HepG2 (cell line): ENCODE data around the gene GGNBP2. TPM values are rescaled to one million over a fixed set of nuclear protein-coding genes. Genes with fewer than 3 reads are reported as not detected.

ENCODE experiments used
- AKAP8 ChIP-seq: sonication (generic); formaldehyde crosslinking; IDR thresholded peaks from 2 replicates; pipeline ENCODE4 v1.5.1; 2020; ENCODE audit warnings: mild to moderate bottlenecking, missing genetic modification reagents
- ATF1 ChIP-seq: IDR thresholded peaks from 2 replicates; pipeline ENCODE4 v1.6.1; 2016; ENCODE audit warnings: mild to moderate bottlenecking, control low read depth
- GPN1 ChIP-seq: sonication (generic); formaldehyde crosslinking; IDR thresholded peaks from 2 replicates; pipeline ENCODE4 v1.5.1; 2020; ENCODE audit warnings: missing genetic modification reagents, borderline replicate concordance
- HDAC6 ChIP-seq: fragments of 200-600 bp; sonication (generic); IDR thresholded peaks from 2 replicates; pipeline ENCODE4 v1.7.0; 2017; ENCODE audit warnings: mild to moderate bottlenecking, antibody characterized with exemption, low read length, low read depth
- HOXA7 ChIP-seq: sonication (generic); formaldehyde crosslinking; IDR thresholded peaks from 2 replicates; pipeline ENCODE4 v1.8.1; 2022; ENCODE audit warnings: mild to moderate bottlenecking, missing genetic modification reagents, moderate library complexity
- IRF2 ChIP-seq: IDR thresholded peaks from 2 replicates; pipeline ENCODE4 v1.6.1; 2018; ENCODE audit warnings: missing genetic modification reagents, missing compliant biosample characterization
- JUN ChIP-seq: sonication (generic); formaldehyde crosslinking; IDR thresholded peaks from 2 replicates; pipeline ENCODE4 v1.4.0; 2020; ENCODE audit warnings: mild to moderate bottlenecking, missing genetic modification reagents
- MTF2 ChIP-seq: sonication (generic); formaldehyde crosslinking; IDR thresholded peaks from 2 replicates; pipeline ENCODE4 v1.5.0; 2020; ENCODE audit warnings: missing genetic modification reagents, borderline replicate concordance
- NFIB ChIP-seq: sonication (generic); formaldehyde crosslinking; IDR thresholded peaks from 2 replicates; pipeline ENCODE4 v1.9.0; 2021; ENCODE audit warnings: missing genetic modification reagents, mild to moderate bottlenecking, borderline replicate concordance
- NFKBIZ ChIP-seq: IDR thresholded peaks from 2 replicates; pipeline ENCODE4 v1.6.1; 2018; ENCODE audit warnings: missing genetic modification reagents, missing compliant biosample characterization
- REXO4 ChIP-seq: sonication (generic); formaldehyde crosslinking; IDR thresholded peaks from 2 replicates; pipeline ENCODE4 v1.8.0; 2022; ENCODE audit warnings: missing genetic modification reagents, mild to moderate bottlenecking, borderline replicate concordance
- SRSF1 ChIP-seq: fragments of 200-400 bp; formaldehyde crosslinking; optimal IDR thresholded peaks from 2 replicates; pipeline ENCODE3; 2017; ENCODE audit warnings: mild to moderate bottlenecking, low read depth, low read length, moderate library complexity
- ZNF24 ChIP-seq: fragments of 450-650 bp; IDR thresholded peaks from 2 replicates; pipeline ENCODE4 v1.6.1; 2017; ENCODE audit warnings: antibody characterized with exemption, mild to moderate bottlenecking
- ZNF333 ChIP-seq: sonication (generic); formaldehyde crosslinking; IDR thresholded peaks from 2 replicates; pipeline ENCODE4 v1.4.0; 2020; ENCODE audit warnings: mild to moderate bottlenecking, missing genetic modification reagents, borderline replicate concordance
- ZNF335 ChIP-seq: sonication (generic); formaldehyde crosslinking; IDR thresholded peaks from 2 replicates; pipeline ENCODE4 v1.4.0; 2020; ENCODE audit warnings: missing genetic modification reagents
- ZNF615 ChIP-seq: sonication (generic); formaldehyde crosslinking; IDR thresholded peaks from 2 replicates; pipeline ENCODE4 v1.5.0; 2020; ENCODE audit warnings: mild to moderate bottlenecking, missing genetic modification reagents, borderline replicate concordance
- polyA plus RNA-seq, 8 experiments: library from polyadenylated mRNA; depleted of rRNA in 3 of 8; stranded (reverse) in 7 of 8; unstranded in 1 of 8; fragments of >200 nt; fragmentation: Illumina TruSeq in 4 of 8; extraction: Trizol in 4 of 8; gene quantifications; 2 replicates each; pipeline versions ENCODE4 v1.2.1 to v1.2.3, GENCODE V29; 2011 to 2016; ENCODE audit warnings: low read depth in 4 of 8, missing spikeins in 1 of 8, mixed read lengths in 1 of 8; ENCODE audit not compliant: insufficient read depth in 1 of 8
- total RNA-seq, 5 experiments: library from RNA; depleted of rRNA; stranded (reverse); fragments of >200 nt; fragmentation: Illumina TruSeq; extraction: Trizol; gene quantifications; 2 replicates each; pipeline ENCODE4 v1.2.3, GENCODE V29; 2016; ENCODE audit warnings: low read depth in 1 of 5
- TF ChIP-seq, protein P1 (sequence below): IDR thresholded peaks from 2 replicates; pipeline ENCODE4 v1.6.1; 2016
- TF ChIP-seq, protein P2 (sequence below): sonication (generic); formaldehyde crosslinking; IDR thresholded peaks from 2 replicates; pipeline ENCODE4 v1.4.0; 2020; ENCODE audit warnings: missing genetic modification reagents, low read depth, mild to moderate bottlenecking, borderline replicate concordance
- TF ChIP-seq, protein P3 (sequence below): sonication (generic); formaldehyde crosslinking; IDR thresholded peaks from 2 replicates; pipeline ENCODE4 v1.8.0; 2022; ENCODE audit warnings: low read depth, missing genetic modification reagents
- TF ChIP-seq, protein P4 (sequence below): sonication (generic); formaldehyde crosslinking; IDR thresholded peaks from 2 replicates; pipeline ENCODE4 v1.8.0; 2022; ENCODE audit warnings: mild to moderate bottlenecking, missing genetic modification reagents, moderate library complexity
- TF ChIP-seq, protein P5 (sequence below): sonication (generic); formaldehyde crosslinking; IDR thresholded peaks from 2 replicates; pipeline ENCODE4 v1.5.0; 2020; ENCODE audit warnings: missing genetic modification reagents, mild to moderate bottlenecking, borderline replicate concordance

The GGNBP2 gene
- total and polyA plus RNA-seq, 2 of the 13 experiments (the other 11 are each of a cell fraction or from before 2014, with no cell fraction given): 53.3 to 84.2 TPM

DNA sequence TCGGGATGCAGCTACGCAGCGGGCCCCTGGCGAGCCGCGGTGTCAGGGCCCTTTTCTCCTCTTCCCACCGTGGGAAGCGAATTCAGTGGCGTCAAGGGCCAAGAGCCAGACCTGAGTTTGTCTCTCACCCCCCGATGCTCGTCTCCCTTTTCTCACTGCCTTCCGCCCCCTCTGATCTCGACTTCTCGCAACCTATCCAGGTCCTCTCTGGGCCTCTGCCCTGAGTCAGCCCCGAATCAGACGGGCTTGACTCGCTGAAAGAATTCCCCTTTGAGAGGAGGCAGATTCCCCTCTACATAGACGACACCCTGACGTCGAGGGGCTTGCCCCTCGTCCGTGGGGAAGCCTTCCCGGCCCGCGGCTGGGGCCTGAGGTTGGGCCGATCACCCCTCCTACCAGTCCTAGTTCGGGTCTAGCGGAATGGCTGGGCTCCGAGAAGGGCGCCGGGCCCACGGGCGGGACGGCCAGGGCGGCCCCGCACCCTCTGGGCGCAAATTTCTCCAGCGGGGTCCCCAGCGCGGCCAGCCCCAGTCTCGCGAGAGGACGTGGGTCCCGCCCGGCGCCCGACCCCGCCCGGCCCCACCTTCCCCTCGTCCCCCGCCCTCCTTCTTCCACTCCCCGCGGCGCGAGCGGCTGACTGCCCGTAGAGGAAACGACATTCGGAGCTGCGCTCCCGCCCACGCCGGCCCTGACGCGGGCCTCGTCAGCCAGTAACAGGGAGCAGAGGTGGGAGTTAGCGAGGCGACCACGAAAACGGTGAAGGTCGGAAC is at the start of gene GGNBP2 (continued):
- TF ChIP-seq JUN (no peak), MTF2 (CRISPR knock-in tag) (no peak), GPN1 (CRISPR knock-in tag) (no peak), ZNF24 (no peak), NFIB (no peak), IRF2 (CRISPR knock-in tag) (peak; percentile 52; the same call in 1 of the 2 replicates), HOXA7 (CRISPR knock-in tag) (no peak), REXO4 (no peak), ZNF615 (CRISPR knock-in tag) (no peak; the same call in 1 of the 2 replicates), ZNF333 (CRISPR knock-in tag) (no peak), NFKBIZ (CRISPR knock-in tag) (peak; percentile 19; the same call in 1 of the 2 replicates), ZNF335 (CRISPR knock-in tag) (no peak), ATF1 (CRISPR knock-in tag) (no peak), HDAC6 (no peak), AKAP8 (0 out of 2 replicates have a peak, but pooled peaks have one; percentile 50), SRSF1 (peak; percentile 49)
- TF ChIP-seq, protein P1, sequence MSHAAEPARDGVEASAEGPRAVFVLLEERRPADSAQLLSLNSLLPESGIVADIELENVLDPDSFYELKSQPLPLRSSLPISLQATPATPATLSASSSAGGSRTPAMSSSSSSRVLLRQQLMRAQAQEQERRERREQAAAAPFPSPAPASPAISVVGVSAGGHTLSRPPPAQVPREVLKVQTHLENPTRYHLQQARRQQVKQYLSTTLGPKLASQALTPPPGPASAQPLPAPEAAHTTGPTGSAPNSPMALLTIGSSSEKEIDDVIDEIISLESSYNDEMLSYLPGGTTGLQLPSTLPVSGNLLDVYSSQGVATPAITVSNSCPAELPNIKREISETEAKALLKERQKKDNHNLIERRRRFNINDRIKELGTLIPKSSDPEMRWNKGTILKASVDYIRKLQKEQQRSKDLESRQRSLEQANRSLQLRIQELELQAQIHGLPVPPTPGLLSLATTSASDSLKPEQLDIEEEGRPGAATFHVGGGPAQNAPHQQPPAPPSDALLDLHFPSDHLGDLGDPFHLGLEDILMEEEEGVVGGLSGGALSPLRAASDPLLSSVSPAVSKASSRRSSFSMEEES: no peak
- TF ChIP-seq, protein P2, sequence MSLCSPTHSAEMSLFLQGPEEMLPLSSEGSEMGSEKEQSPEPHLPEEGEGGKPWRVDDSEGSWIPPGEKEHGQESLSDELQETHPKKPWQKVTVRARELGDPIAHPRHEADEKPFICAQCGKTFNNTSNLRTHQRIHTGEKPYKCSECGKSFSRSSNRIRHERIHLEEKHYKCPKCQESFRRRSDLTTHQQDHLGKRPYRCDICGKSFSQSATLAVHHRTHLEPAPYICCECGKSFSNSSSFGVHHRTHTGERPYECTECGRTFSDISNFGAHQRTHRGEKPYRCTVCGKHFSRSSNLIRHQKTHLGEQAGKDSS (CRISPR knock-in tag): no peak
- TF ChIP-seq, protein P3, sequence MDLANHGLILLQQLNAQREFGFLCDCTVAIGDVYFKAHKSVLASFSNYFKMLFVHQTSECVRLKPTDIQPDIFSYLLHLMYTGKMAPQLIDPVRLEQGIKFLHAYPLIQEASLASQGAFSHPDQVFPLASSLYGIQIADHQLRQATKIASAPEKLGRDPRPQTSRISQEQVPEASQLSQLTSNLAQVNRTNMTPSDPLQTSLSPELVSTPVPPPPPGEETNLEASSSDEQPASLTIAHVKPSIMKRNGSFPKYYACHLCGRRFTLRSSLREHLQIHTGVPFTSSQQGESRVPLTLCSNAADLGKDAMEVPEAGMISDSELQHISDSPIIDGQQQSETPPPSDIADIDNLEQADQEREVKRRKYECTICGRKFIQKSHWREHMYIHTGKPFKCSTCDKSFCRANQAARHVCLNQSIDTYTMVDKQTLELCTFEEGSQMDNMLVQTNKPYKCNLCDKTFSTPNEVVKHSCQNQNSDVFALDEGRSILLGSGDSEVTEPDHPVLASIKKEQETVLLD (CRISPR knock-in tag): peak; percentile 55; the same call in 1 of the 2 replicates
- TF ChIP-seq, protein P4, sequence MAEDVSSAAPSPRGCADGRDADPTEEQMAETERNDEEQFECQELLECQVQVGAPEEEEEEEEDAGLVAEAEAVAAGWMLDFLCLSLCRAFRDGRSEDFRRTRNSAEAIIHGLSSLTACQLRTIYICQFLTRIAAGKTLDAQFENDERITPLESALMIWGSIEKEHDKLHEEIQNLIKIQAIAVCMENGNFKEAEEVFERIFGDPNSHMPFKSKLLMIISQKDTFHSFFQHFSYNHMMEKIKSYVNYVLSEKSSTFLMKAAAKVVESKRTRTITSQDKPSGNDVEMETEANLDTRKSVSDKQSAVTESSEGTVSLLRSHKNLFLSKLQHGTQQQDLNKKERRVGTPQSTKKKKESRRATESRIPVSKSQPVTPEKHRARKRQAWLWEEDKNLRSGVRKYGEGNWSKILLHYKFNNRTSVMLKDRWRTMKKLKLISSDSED: no peak
- TF ChIP-seq, protein P5, sequence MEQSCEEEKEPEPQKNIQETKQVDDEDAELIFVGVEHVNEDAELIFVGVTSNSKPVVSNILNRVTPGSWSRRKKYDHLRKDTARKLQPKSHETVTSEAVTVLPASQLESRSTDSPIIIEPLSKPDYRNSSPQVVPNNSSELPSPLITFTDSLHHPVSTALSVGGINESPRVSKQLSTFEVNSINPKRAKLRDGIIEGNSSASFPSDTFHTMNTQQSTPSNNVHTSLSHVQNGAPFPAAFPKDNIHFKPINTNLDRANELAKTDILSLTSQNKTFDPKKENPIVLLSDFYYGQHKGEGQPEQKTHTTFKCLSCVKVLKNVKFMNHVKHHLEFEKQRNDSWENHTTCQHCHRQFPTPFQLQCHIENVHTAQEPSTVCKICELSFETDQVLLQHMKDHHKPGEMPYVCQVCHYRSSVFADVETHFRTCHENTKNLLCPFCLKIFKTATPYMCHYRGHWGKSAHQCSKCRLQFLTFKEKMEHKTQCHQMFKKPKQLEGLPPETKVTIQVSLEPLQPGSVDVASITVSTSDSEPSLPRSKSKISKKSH (CRISPR knock-in tag): peak; percentile 60
